NCI-H82 treated with DMSO at 0.1 percent for 48 hours (cell line): ENCODE results near the gene CCN5.
A peak's percentile ranks its signal among the peaks of the same experiment; 100 is the strongest.
"Not testable (repeated sequence)": the region's sequence is repeated elsewhere in the genome, so short reads cannot be mapped to it uniquely, and the experiment has no call there.

Experiments used
- DNase-seq: peaks from one replicate; lab custom pipeline; 2025; ENCODE audit not compliant: unreplicated experiment; lab: John Stamatoyannopoulos, UW

CCN5 gene

GRCh38 chr20:44694159-44694558 is 21.0 kb upstream of the CCN5 start:
- DNase-seq: no peak

- no peak for DNase-seq
Observed at GRCh38 chr20:44695295-44695673, 19.9 kb upstream of the CCN5 start.

DNA sequence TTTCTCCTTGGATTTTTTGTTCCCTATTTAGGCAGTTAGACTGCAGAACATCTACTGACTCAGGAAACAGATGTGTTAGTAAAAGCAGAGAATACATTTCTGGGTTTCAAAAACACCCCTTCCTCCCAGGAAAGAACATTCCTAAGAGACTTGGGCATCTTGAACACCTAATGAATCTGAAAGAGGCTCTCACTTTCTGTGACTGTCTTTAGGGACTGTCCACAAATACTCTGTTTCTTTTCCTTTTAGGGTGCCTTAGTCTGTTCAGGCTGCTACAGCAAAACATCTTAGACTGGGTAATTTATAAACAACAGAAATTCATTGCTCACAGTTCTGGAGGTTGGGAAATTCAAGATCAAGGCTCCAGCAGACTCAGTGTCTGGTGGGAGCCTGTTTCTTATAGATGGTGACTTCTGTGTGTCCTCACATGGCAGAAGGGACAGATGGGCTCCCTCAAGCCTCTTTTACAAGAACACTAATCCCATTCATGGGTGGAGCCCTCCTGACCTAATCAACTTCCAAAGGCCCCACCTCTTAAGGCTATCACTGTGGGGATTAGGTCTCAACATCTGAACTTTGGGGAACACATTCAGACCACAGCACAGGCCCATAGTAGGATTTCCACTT is 19.4 kb upstream of the CCN5 start:
- peak; percentile 95 for DNase-seq

GRCh38 chr20:44696315-44696714 is 18.9 kb upstream of the CCN5 start:
- DNase-seq: no peak

- DNase-seq: not testable (repeated sequence)
Observed at GRCh38 chr20:44697041-44697440, 18.1 kb upstream of the CCN5 start.

- DNase-seq: no peak
Observed at GRCh38 chr20:44698351-44698750, 16.8 kb upstream of the CCN5 start.

DNA sequence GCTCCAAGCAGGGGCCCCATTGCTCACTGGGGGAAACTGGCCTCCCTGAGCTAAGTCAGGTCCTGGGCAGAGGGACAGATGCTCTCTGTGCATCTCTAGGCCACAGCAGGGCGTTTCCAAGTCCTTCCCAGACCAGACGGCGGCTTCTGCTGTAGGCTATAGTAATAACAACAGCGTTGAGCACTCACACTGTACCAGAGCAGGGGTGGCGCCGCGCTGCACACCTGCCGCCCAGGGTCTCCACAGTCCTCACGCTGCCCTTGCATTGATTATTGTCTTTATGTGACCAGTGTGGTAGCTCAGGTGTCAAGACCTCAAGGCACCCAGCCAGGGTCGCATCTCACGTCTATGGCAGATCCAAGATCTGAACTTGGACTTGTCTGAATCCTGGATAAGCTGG is 14.9 kb upstream of the CCN5 start:
- peak; percentile 13 for DNase-seq

- DNase-seq: peak; percentile 35
Observed at GRCh38 chr20:44701118-44701857, 13.9 kb upstream of the CCN5 start.

DNA sequence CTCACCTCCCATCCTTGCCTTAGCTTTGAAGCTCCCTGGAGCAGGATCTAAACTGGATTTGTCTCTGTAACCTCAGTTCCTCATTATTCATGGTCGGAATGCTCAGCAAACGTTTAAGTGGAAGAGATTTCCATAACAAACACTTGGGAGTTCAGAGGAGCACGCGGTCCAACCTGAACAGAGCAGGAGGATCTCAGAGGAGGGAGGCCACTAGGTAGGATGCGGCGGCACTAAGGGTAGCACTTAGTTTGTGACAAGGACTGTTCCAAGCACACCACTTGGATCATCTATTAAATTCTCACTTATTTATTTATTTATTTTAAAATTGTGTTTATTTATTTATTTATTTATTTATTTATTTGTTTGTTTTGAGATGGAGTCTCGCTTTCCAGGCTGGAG is 13.3 kb upstream of the CCN5 start:
- peak; percentile 48 for DNase-seq

DNA sequence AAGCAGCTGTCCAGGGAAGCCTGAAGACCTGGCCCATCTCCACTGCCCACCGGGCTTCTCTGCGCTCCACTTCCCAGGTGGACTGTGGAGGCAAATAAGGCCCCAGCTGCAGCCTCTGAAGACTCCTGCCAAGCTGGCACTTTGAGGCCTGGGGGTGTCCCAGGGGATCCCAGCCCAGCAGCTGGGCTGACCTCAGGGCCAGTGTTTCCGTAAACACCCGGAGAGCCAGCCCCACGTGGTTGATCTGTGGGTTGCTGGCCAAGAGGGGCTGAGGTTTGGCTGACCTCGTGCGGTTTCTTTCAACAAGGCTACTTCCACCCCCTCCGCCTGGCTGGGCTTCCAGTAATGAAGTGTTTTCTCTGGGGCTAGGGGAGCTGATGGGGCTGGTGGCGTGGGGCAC is 12.4 kb upstream of the CCN5 start:
- no peak for DNase-seq

DNA sequence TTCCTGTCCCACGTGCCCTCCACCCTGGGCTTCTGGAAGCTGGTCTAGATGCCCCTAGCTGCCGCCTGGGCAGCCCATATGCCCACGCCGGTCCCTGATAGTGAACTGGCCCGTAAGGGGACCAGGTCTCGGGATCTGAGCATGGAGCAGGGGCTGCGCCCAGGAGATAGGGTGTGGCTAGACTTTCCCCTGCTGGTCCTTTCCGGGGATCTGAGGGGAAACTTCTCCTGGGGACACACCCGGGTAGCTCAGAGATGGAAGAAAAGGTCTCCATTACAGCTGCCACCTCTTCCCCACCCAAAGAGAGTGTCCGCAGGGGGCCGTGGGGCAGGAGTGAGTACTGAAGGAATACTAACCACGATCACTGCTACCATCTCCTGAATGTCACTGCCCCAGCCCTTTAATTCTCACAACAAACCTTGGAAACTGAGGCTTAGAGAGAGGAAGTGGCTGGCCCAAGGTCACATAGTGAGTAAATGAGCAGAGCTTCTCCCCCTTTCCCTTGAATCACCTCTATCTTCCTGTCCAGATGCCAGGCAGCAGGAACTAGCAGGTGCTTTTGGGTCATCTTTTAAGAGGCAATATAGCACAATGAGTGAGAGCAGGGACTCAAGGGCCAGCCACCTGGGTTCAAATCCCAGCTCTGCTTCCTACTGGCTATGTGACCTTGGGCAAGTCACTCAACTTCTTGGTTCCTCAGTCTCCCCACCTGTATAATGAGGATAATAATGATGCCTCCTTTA is 11.8 kb upstream of the CCN5 start:
- no peak for DNase-seq

- DNase-seq: no peak
Observed at GRCh38 chr20:44703956-44704488, 11.1 kb upstream of the CCN5 start.

DNA sequence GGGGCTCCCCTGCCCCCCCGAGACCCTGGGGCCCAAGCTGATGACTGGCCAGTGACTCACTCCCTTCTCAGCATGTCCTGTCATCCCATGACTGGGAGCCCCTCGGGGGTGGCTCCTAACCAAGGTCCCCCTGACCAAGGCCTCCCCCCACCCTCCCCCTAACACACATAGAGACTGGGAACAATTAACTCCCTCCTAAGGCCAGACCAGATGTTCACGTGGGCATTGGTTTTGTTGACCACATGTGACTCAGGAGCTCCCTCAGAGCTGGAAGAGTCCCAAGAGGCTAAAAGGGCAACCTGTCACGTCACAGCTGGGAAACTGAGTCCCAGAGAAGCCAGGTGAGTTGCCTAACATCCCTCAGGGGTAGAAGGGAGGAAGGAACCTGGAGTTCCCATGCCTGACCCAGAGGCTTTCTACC is 10.6 kb upstream of the CCN5 start:
- no peak for DNase-seq

GRCh38 chr20:44705364-44706094 is 9.6 kb upstream of the CCN5 start:
- no peak for DNase-seq

- DNase-seq: no peak
Observed at GRCh38 chr20:44706301-44707017, 8.7 kb upstream of the CCN5 start.

DNA sequence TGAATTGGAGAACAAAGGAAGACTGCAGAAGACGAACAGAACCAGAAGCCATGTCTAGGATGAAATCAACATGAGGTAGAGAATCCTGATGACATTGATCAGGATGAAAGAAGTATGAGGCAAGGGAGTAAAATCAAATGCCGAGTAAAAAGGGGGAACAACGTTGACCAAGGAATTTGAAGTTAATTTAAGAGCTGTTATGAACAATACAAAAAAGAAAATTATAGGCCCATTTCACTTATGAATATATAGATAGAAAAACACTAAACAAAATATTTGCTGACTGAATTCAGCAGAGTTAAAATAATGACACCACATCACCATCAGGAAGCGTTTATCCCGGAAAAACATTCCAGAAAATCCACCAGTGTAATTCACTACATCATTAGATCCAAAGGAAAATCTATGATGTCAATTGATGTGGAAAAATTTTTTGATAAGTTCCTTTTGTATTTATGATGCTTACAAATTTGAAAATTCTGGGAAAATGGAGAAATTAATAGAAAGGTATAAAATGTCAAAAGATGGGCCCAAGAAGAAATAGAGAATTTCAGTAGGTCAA is 8.1 kb upstream of the CCN5 start:
- DNase-seq: no peak

GRCh38 chr20:44709380-44709779 is 5.8 kb upstream of the CCN5 start:
- no peak for DNase-seq

GRCh38 chr20:44709797-44710196 is 5.4 kb upstream of the CCN5 start:
- DNase-seq: no peak

- DNase-seq: no peak
Observed at GRCh38 chr20:44711237-44711636, 3.9 kb upstream of the CCN5 start.

- DNase-seq: no peak
Observed at GRCh38 chr20:44714102-44714700, 968 bp upstream of the CCN5 start.
